ENCODE measurements around the gene CTNNA2.
A peak's percentile ranks its signal among the peaks of the same experiment; 100 is the strongest.

The CTNNA2 gene

DNA sequence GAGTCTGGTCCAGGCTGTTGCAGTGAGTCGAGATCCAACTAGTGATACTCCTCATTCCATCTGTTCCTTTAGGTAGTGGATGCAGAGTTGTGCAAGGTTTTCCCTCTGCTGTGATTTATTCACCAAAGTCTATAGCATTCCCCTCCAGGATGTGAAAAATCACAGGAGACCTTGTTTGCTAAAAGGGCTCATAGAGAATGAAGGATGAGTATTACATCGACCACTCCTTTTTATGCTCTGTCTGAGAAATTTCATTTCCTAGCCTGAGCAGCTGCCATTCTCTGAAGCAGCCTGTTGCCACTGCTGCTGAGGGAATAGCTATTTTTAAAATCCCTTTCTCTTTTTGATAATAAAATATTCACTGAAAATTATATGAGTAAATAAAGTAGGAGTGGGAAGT lies 925.8 kb downstream of the CTNNA2 start:
- no peak for DNase-seq

GRCh38 chr2:80454628-80455027 lies 941.8 kb downstream of the CTNNA2 start:
- no peak for DNase-seq

DNA sequence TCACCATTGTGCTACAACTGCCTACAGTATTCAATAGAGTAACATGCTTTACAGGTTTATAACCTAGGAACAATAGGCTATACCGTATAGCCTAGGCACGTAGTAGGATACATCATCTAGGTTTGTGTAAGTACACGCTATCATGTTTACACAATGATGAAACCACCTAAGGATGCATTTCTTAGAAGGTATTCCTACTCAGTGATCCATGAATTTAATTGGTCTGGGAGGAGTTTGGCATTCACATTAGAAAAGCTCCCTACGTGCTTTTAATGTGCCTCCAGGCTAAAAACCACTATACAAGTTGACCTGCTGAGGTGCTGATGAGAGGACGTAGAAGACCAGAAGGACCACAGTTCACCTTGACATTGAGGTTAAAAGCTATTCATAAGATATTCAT lies 946.2 kb downstream of the CTNNA2 start:
- DNase-seq, result no peak

DNA sequence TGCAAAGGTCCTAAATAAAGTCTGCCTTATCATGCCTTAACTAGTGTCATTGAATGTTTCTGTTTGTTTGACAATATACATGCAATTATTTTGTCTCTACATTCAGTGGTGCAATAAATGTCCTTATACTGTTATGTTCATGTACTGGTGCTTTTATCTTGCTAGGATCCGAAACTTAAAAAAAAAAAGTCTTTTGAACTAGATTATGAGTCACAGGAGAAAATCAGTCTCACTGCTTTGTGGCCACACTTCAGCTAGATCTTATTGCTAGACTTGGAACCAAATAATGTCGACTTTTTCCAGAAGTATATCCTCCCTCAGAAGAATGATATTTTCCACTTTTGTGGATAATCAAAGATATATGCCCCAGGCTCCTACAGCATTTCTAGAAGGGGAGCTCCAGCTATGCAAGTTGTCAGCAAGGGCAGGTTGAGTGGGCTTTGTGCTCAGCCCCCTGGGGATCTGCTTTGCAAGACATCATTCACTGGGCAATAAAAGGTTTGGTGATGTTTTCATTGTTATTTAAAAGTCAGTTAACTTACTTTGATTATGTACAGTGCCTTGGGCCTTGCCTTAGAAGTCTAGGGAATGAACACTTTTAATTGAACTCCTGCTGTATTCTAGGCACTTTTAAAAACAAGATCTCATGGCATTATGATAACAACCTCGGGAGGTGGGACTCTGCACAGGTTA lies 948.8 kb downstream of the CTNNA2 start:
- DNase-seq, result no peak

DNA sequence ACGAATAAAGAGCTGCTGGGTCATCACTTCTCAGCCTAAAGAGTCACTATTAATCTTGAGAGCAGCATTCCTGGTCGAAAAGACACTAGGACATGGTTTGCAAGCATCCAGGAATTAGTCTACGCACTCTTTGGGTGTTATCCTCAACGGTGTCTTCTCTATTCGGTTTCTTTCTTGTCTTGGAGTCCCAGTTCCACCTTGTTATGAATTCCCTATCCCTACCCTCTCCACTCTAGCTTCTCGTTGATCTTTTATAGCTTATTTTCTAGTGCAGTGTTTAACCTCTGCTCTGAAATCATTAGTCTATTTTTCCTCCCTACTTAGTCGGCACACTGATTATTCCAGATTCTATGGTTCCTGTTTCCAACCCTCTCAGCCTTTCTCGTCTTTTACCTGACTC lies 949.8 kb downstream of the CTNNA2 start:
- DNase-seq, result no peak

DNA sequence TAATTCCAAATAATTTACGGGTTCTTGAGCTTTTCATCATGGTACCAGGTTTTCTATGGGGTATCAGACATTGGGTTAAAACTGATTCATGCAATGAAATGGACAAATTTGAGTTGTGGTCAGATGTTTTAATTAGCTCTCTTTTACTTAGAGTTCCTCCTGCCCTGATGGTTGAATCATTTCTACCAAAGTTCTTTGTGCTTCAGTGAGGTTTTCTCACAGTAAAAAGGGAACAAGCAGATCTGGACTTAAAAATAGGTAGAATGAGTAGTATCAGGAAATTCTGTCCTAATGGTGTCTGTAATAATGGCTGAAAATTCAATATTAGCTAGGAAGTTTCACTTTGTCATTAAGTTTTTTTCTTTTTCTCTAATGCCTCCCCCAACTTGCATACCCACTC lies 951.4 kb downstream of the CTNNA2 start:
- DNase-seq, result no peak

DNA sequence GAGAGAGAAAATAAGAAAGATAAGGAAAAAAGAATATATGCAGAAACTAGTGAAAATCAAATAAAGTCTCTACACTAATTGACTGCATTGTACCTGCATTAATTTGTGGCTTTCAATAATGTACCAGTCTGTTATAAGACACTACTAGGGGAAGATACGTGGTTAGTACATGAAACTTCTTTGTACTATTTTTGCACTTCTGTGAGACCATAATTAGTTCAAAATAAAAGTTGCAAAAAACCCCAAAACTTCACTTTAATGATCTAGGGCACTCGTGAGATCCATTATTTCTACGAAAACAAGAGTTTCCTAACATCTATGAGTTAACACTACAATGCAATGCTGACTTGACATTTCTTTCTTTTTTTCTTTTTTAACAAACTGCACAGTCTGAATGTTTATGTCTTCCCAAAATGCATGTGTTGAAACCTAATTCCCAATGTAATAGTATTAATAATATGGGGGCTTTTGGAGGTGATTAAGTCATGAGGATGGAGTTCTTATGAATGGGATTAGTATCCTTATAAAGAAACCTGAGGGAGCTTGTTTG lies 954.5 kb downstream of the CTNNA2 start:
- DNase-seq, result no peak

GRCh38 chr2:80469428-80469827 lies 956.6 kb downstream of the CTNNA2 start:
- no peak for DNase-seq

GRCh38 chr2:80473069-80473468 lies 960.2 kb downstream of the CTNNA2 start:
- DNase-seq, result no peak

DNA sequence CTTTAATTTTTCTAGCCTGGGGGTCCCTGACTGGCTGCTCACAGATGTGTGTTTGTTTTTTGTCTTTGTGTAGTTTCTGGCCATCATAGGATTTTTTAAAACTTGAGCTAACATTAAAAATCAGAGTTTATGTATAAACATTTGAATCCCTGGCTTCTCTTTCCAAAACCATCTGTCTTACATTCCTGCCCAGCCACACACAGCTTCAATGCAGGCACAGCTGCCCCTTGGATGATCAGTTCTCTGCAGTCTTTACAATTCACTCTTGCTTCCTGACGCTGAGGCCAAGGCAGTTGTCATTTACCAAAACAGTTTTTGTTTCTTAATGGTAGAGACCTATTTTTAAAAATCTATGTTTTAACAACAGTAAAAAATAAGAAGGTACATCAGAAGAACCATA lies 960.9 kb downstream of the CTNNA2 start:
- no peak for DNase-seq

GRCh38 chr2:80475970-80476369 lies 963.1 kb downstream of the CTNNA2 start:
- DNase-seq, result no peak

DNA sequence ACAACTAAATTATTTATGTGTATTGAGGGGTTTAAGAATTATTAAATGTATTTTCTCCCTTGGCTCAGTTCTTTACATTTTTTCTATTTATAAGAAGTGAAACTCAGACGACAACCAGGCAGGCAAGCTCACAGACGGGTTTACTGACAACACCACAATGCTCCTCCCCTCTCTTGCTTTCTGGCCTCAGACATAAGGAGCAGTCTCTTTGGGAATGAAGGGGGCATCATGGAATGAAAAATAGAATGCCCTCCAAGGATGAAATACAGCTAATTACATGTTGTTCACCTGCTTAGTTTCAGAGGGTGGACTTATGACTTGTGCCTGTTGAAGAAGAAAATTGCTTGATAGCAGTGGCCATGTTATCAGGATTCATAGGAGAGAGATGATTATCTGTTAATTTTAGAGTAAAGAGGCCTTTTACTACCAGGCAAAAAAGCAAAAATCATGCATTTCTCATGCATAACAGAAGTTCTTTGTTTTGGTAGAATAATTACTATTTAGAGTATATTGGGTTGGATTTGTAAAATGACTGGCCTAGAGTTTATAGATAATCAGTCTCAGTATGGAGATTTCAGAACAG lies 963.8 kb downstream of the CTNNA2 start:
- DNase-seq, result no peak

DNA sequence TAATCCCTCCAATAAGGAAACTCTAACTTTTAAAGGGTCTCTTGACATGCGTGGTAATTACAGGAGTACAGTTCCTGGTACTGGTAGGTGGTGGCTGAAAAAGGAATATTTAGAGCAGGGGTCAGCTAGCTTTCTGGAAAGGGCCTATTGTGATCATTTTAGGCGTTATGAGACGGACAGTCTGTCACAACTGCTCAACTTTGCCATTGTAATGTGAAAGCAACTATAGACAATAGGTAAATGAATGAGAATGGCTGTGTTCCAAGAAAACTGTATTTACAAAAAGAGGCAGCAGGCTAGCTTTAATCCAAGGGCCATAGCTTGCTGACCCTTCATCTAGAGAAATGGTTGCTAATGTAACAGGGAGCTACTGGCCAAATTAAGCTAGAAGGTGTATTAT lies 969.4 kb downstream of the CTNNA2 start:
- no peak for DNase-seq

- no peak for DNase-seq
These were observed 976.9 kb downstream of the CTNNA2 start for GRCh38 chr2:80489717-80490116.

DNA sequence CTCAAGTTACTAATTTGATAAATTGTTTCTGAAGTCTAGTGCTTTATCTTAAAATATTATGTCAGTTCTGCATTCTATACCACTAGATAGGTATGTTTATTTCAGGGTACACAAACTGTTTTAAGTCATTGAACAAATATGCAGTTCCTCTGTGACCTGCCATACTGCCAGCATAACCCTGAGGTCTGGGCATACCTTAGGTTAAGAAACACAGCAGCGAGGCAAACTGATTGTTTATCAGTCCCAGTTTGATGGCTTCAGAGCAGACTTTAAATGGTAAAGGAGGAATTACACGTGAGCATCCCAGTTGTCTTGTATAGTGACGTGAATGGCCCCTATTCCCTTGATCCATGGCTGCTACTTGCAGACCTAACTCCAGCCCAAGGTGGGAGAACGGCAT lies 978.1 kb downstream of the CTNNA2 start:
- no peak for DNase-seq

GRCh38 chr2:80496346-80496745 lies 983.5 kb downstream of the CTNNA2 start:
- no peak for DNase-seq

GRCh38 chr2:80496775-80497174 lies 983.9 kb downstream of the CTNNA2 start:
- no peak for DNase-seq

DNA sequence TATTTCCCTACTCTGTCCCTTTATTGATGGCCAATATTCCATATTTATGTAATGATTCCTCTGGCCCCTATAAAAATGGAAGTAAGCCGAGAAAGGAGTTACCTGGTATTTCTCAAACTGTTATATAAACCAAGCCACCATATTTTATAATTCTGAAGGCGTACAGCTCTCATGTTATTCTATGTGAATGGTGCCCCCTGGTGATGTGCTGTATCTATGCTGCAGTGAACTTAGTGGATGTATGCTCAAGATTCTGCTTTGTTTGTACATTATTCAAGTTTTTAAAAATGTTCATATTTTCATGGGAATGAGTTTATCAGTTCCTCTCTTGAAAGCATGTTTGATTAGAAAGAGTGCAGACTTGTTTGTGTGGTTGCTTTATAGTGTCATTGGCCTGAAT lies 986.2 kb downstream of the CTNNA2 start:
- DNase-seq, result peak in 1 of 2 experiments; percentile 54

GRCh38 chr2:80501874-80502624 lies 989.2 kb downstream of the CTNNA2 start:
- no peak for DNase-seq

- DNase-seq, result no peak
These were observed 993.7 kb downstream of the CTNNA2 start for GRCh38 chr2:80506563-80506962.

DNA sequence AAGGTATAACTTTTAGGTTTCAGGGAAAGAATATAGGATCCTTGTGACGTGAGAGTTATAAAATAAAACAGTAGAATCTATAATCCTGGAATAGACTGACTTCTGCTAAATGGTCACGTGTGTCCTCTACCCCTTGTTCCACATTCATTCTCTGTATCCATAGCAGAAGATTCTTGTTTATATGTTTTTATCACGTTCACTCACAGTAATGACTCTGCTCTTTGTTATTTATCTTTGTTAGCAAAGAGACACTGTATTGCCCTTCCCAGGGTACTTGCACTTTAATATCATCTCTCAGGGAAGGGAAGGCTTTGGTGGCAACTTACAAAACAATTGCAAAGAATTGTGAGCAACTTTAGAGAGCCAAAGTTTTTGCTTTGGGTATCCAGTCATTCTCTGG lies 997.9 kb downstream of the CTNNA2 start:
- DNase-seq, result no peak

- peak; percentile 81 to 86 for DNase-seq
These were observed 1003.1 kb downstream of the CTNNA2 start for GRCh38 chr2:80515964-80516363.

DNA sequence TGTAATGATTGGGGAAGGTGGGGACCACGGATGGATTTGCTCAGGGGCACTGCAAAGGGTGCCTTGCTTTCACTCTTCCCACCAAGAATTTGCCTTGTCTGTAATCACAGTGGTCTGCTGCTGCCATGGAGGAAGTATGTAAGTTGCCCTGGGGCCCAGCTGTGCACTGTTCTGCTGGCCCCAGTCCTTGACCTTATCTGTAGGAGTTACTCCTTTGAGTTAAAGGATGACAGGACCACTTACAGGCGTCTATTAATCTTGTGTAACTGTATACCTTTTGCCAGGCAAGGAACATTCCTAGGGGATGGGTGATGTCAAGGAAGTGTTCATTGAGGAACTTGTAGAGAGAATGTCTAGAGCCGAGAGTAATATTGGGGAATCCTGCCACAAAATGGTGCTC lies 1004.5 kb downstream of the CTNNA2 start:
- DNase-seq, result no peak

DNA sequence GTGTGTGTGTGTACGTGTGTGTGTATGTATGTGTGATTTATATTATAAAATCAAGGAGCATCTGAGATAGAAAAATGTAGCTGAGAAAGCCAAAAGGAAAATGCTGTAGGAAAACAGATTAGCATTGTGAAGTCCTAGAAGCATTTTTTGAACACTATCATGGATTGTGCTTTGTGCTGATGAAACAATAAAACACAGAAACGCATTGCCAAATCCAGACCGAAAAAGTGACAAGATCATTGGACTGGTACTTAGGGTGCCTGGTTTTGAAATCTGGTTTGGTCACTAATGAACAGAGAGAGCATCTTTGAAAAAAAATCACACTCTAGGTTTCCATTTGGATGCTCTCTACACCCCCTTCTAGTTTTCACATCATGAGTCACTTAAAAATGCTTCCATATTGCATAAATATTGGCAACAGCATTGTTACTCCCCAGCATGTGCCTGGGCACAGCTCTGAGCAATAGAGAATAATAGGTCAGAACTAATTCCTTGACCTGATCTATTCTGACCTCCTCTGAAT lies 1006.3 kb downstream of the CTNNA2 start:
- no peak for DNase-seq

Data from NCI-H526 (cell line).